AG10803 (cell line): ENCODE data around the gene FAM184A.

Experiments
- DNase-seq: peaks from one replicate; pipeline ENCODE4 v3.0.0; 2010; ENCODE audit warnings: low read depth
- H3K4me3 ChIP-seq: 2 replicates; pipeline ENCODE4 v1.5.1; 2011; ENCODE audit warnings: mild to moderate bottlenecking, low read length, control low read depth
- TF ChIP-seq, protein P1 (sequence below): conservative IDR thresholded peaks from 2 replicates; pipeline ENCODE4 v1.5.1; 2011; ENCODE audit warnings: mild to moderate bottlenecking, low read length, control low read depth, inconsistent platforms

The FAM184A gene

DNA sequence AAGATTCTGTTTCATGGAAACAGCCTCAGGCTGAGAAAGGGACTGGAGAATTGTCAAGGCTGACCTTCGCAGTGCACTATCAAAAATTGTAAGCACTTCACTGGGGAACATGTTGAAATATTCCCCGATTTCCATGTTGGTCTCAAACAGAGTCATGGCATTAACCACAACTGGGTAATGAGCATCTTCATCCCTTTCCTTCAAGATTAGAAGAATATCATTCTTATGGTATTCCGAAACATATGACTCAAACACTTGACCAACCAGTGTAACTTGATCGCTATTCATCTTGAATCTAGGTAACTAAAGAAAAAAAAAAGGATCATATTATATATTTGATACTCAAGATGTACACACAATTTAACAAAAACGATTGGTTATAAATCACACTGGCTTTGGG lies 147.0 kb downstream of the FAM184A start:
- DNase-seq, result no peak
- TF ChIP-seq, protein P1, sequence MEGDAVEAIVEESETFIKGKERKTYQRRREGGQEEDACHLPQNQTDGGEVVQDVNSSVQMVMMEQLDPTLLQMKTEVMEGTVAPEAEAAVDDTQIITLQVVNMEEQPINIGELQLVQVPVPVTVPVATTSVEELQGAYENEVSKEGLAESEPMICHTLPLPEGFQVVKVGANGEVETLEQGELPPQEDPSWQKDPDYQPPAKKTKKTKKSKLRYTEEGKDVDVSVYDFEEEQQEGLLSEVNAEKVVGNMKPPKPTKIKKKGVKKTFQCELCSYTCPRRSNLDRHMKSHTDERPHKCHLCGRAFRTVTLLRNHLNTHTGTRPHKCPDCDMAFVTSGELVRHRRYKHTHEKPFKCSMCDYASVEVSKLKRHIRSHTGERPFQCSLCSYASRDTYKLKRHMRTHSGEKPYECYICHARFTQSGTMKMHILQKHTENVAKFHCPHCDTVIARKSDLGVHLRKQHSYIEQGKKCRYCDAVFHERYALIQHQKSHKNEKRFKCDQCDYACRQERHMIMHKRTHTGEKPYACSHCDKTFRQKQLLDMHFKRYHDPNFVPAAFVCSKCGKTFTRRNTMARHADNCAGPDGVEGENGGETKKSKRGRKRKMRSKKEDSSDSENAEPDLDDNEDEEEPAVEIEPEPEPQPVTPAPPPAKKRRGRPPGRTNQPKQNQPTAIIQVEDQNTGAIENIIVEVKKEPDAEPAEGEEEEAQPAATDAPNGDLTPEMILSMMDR, result no peak
- H3K4me3 ChIP-seq, result no peak overlapping the region

DNA sequence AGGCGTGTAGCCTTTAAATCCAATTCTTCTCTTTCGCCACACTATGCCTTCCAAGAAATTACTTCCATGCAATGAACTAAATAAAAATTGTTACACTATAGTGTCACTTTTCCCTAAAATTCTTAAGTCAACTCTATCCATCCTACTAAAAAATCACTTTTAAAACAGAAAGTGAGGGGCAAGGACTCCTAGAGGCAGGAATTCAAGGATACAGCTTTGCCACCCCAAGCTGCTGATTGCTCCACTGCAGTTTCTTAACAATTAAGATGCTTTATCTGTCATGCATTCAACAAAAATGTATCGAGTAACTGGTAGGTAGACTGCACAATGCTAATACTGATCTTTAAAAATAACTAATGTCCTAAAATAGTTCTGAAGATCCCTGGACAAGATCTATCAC lies 147.8 kb downstream of the FAM184A start:
- no peak overlapping the region for H3K4me3 ChIP-seq
- TF ChIP-seq, protein P1, result 0 out of 2 replicates have a peak, but pooled peaks have one; percentile 13
- DNase-seq, result no peak

DNA sequence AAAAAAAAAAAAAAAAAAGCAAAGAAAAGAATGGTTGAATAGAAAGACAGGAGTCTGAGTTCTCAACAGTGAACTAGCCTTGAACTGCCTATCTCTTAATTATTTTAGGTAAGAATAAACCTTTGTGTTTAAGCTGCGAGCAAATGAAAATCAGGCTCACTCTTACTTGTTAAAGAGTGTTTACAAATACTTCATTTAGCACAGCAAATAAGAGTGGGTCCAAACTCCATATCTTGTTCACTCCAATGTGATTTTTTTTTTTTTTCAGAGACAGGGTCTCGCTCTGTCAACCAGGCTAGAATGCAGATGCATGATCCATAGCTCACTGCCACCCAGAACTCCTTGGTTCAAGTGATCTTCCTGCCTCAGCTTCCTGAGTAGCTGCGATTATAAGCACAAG lies 155.4 kb downstream of the FAM184A start:
- no peak for DNase-seq
- no peak overlapping the region for H3K4me3 ChIP-seq
- TF ChIP-seq, protein P1, result no peak

DNA sequence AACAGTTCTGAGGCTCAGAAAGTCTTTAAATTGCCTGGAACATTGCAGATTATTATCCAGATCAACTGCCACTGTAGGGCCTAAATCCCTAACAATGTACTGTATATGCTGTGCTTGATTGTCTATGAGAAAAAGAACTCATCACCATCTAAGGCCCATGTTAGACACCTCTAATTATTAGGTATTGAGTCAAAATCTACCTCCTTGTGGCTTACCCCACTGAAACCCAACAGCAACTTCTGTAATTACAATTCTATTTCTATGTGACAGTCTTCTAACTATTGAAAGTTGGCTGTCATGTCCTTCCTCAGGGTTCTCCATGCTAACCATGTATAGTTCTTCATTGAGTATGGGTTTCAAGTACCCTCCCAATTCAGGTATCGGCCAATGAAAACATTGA lies 157.4 kb downstream of the FAM184A start:
- DNase-seq, result no peak
- TF ChIP-seq, protein P1, result no peak
- H3K4me3 ChIP-seq, result no peak overlapping the region

DNA sequence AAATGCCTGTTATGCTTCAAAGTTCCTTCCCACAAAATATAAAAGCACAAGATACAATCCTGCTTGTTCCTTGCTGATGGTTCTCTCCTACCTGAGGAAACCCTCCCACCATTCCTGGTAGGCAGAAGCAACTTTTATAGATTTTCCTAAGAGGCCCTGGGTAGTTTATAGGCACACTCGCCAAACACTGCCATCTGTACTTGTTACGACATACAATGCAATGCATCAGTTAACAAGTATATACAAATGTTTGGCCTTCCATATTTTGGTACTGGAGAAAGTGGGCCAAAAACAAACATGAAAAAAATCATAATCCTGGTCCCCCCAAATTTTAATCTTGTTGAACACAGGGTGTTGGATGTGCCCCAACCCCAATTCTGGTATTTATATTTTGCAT lies 160.1 kb downstream of the FAM184A start:
- peak; percentile 40 for DNase-seq
- H3K4me3 ChIP-seq, result no peak overlapping the region
- TF ChIP-seq, protein P1, result no peak

DNA sequence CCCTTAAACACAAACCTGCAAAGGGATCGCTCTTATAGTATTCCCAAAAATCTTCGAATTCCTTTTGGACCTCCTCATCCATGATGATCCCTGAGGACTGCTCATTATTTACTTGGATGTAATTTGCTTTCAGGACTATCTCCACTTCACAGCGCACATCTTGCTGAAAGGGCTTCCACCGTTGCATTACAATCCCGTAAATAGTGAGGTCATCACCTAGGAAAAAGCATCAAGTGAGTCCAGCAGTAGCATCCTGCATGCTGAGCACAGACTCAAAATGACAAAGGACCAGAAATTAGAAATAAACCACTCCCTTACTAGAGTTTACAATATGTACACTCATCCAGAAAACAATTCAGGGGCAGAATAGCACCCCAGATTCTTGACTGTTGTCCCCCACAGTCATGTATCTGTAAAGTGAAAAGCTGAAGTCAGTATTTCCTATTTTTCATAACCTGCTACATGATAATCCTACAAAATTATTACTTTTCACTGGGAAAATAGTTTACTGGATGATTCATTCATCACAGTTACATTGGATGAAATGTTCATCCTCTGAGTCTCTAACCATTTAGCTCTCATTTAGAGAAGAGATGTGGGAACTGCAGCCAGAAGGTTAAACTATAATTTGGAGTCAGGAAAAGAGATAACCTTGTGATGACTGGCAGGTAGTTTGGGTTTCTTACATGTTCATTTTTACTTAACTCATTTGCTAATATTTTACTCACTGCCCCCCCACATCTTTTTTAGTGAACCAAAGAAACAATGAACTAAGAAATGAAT lies 160.7 kb downstream of the FAM184A start:
- TF ChIP-seq, protein P1, result no peak
- H3K4me3 ChIP-seq, result no peak overlapping the region
- DNase-seq, result no peak

DNA sequence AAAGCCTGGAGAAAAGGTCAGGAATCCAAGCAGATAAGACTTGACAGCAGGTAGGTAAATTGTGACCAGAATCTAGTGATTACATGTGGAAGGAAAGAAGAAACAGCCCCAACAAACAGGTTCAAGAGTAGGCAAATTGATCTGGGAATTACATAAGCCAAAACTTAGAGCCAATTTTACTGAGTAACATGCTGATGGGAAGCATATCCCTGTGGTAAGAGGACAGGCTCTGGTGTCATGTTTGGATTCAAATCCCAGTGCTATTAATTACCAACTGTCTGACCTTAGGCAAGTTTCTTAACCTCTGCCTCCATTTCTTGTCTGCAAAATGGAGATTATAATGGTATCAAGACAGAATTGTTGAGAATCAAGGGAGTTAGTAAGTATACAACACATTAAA lies 163.9 kb downstream of the FAM184A start:
- no peak for DNase-seq
- no peak overlapping the region for H3K4me3 ChIP-seq
- TF ChIP-seq, protein P1, result no peak
